K562 (cell line): ENCODE measurements around the gene EPHB6. TPM values are rescaled to one million over a fixed set of nuclear protein-coding genes. Genes with fewer than 3 reads are reported as not detected.

Source experiments
- ATAC-seq: fragments of 200-7000 bp; cut with Tn5 transposase; 3 replicates; pipeline ENCODE4 v1.9.1; 2020; ENCODE audit warnings: moderate library complexity
- BruUV-seq: library from RNA; stranded (reverse); fragments of 400-500 nt; replicated peaks from 2 replicates; lab custom pipeline; 2021; lab: Mats Ljungman, UMichigan
- CTCF ChIA-PET: fragments of 300-600 bp; formaldehyde crosslinking; extraction: SDS; loops from one replicate; lab custom pipeline; 2021; ENCODE audit warnings: low intra/inter-chr PET ratio; lab: Yijun Ruan, JAX
- POLR2A ChIA-PET: fragments of 300-600, 350-650 bp; sonication (Branson Sonifier 250); formaldehyde crosslinking; extraction: SDS; loops from one replicate; lab custom pipeline; 2021; ENCODE audit warnings: antibody characterized with exemption, inconsistent platforms; lab: Yijun Ruan, JAX
- DNase-seq, 4 experiments: peaks; one replicate each; pipeline versions ENCODE4 v3.0.0 to v3.0.0-alpha.2; 2011 to 2018; ENCODE audit warnings: low spot score in 3 of 4, mixed read lengths in 3 of 4; ENCODE audit errors: extremely low read depth in 1 of 4
- FAIRE-seq: peaks from 2 replicates; lab custom pipeline; 2011; peaks lifted over from hg19 to GRCh38; lab: Jason Lieb, UNC
- H2AFZ ChIP-seq: 2 replicates; pipeline ENCODE4 v1.6.0; 2011; ENCODE audit warnings: low read depth, low read length, control low read depth, inconsistent platforms
- H3K27ac ChIP-seq: fragments of 200-600 bp; 3 replicates; pipeline ENCODE4 v1.8.0; 2011; ENCODE audit warnings: low read depth, mild to moderate bottlenecking, control low read depth, inconsistent platforms, low read length, moderate library complexity, mixed read lengths; ENCODE audit errors: extremely low read depth
- H3K27me3 ChIP-seq, 2 experiments: fragments of 300-600 bp in 1 of 2; 2 replicates in 1 of 2; 3 replicates in 1 of 2; pipeline versions ENCODE4 v1.6.0 to v1.8.0; 2011; ENCODE audit warnings: inconsistent platforms in 2 of 2, low read length in 2 of 2, mild to moderate bottlenecking in 1 of 2, mixed read lengths in 1 of 2, moderate library complexity in 1 of 2; ENCODE audit not compliant: control insufficient read depth in 2 of 2, insufficient read depth in 2 of 2
- H3K36me3 ChIP-seq: fragments of 300-600 bp; 3 replicates; pipeline ENCODE4 v1.8.0; 2011; ENCODE audit warnings: mild to moderate bottlenecking, low read length, inconsistent platforms; ENCODE audit not compliant: control insufficient read depth, insufficient read depth
- H3K4me1 ChIP-seq, 2 experiments: fragments of 200-600 bp in 1 of 2; replicated peaks in 1 of 2; 2 replicates in 1 of 2; 3 replicates in 1 of 2; pipeline versions ENCODE4 v1.5.1 to v1.8.0; 2011; ENCODE audit warnings: inconsistent platforms in 2 of 2, low read length in 2 of 2, mild to moderate bottlenecking in 1 of 2, mixed read lengths in 1 of 2, moderate library complexity in 1 of 2; ENCODE audit not compliant: control insufficient read depth in 2 of 2, insufficient read depth in 2 of 2
- H3K4me2 ChIP-seq: 2 replicates; pipeline ENCODE4 v1.6.1; 2011; ENCODE audit warnings: low read length, control low read depth, inconsistent platforms, mixed read lengths; ENCODE audit not compliant: insufficient read depth
- H3K4me3 ChIP-seq: fragments of 200-600 bp; sonication (generic), shearing (Covaris generic); 2 replicates; pipeline ENCODE4 v1.5.1; 2016; ENCODE audit warnings: control low read depth, inconsistent platforms
- H3K79me2 ChIP-seq: fragments of 200-600 bp; 3 replicates; pipeline ENCODE4 v1.8.0; 2011; ENCODE audit warnings: low read length, inconsistent platforms; ENCODE audit not compliant: control insufficient read depth, insufficient read depth
- H3K9ac ChIP-seq, 2 experiments: 2 replicates each; pipeline versions ENCODE4 v1.6.0 to v1.6.1; 2011; ENCODE audit warnings: low read depth in 2 of 2, low read length in 2 of 2, control low read depth in 1 of 2, inconsistent platforms in 1 of 2, mild to moderate bottlenecking in 1 of 2, mixed read lengths in 1 of 2; ENCODE audit not compliant: insufficient read depth in 1 of 2
- H3K9me1 ChIP-seq: one replicate; pipeline ENCODE4 v1.6.0; 2011; ENCODE audit warnings: inconsistent platforms, mild to moderate bottlenecking, low read length, moderate library complexity; ENCODE audit not compliant: control insufficient read depth, insufficient read depth
- H3K9me3 ChIP-seq: replicated peaks from 2 replicates; pipeline ENCODE4 v1.5.1; 2011; ENCODE audit warnings: low read depth, low read length, inconsistent platforms; ENCODE audit not compliant: control insufficient read depth, insufficient read depth
- H4K20me1 ChIP-seq: replicated peaks from 2 replicates; pipeline ENCODE4 v1.6.1; 2011; ENCODE audit warnings: low read length, inconsistent platforms, mixed read lengths; ENCODE audit not compliant: control insufficient read depth, insufficient read depth
- BDP1 ChIP-seq: IDR thresholded peaks from 3 replicates; pipeline ENCODE4 v1.6.1; 2011; ENCODE audit not compliant: insufficient read length, insufficient read depth
- CREB1 ChIP-seq, 2 experiments: sonication (generic) in 1 of 2; formaldehyde crosslinking in 1 of 2; IDR thresholded peaks; 2 replicates each; pipeline versions ENCODE4 v1.6.1 to v1.8.0; 2012 to 2022; ENCODE audit warnings: inconsistent platforms in 1 of 2, mild to moderate bottlenecking in 1 of 2, missing genetic modification reagents in 1 of 2, moderate library complexity in 1 of 2
- MYC ChIP-seq, 2 experiments: fragments of 250-450 bp in 1 of 2; sonication (Bioruptor Pico) in 1 of 2; IDR thresholded peaks; 2 replicates each; pipeline versions ENCODE4 v1.5.1 to v1.6.1; 2012 to 2021; ENCODE audit warnings: low read depth in 2 of 2, borderline replicate concordance in 1 of 2, improper control_type of control experiment in 1 of 2, low read length in 1 of 2, mild to moderate bottlenecking in 1 of 2, moderate library complexity in 1 of 2
- RBM39 ChIP-seq: fragments of 200-400 bp; formaldehyde crosslinking; optimal IDR thresholded peaks from 2 replicates; pipeline ENCODE3; 2018; ENCODE audit warnings: low read depth, low read length
- RUNX1 ChIP-seq: sonication (generic); IDR thresholded peaks from 2 replicates; pipeline ENCODE4 v1.6.1; 2016; ENCODE audit warnings: antibody characterized with exemption, low read depth
- SAFB2 ChIP-seq: fragments of 200-400 bp; formaldehyde crosslinking; IDR thresholded peaks from 2 replicates; pipeline ENCODE4 v1.6.1; 2018; ENCODE audit warnings: borderline replicate concordance, low read length, low read depth, moderate library complexity; ENCODE audit not compliant: severe bottlenecking
- THAP7 ChIP-seq: fragments of 250-450 bp; sonication (Bioruptor Pico); IDR thresholded peaks from 2 replicates; pipeline ENCODE4 v1.5.0; 2021
- ZKSCAN3 ChIP-seq: fragments of 250-450 bp; sonication (Bioruptor Pico); IDR thresholded peaks from 2 replicates; pipeline ENCODE4 v1.4.0; 2020
- ZNF551 ChIP-seq: fragments of 250-450 bp; sonication (Bioruptor Pico); IDR thresholded peaks from 2 replicates; pipeline ENCODE4 v1.5.0; 2021; ENCODE audit warnings: mild to moderate bottlenecking, moderate library complexity
- WGBS: fragments of 100-300 bp; shearing (Covaris generic); methylation state at CpG from one replicate; pipeline ENCODE4 v1.1.6; 2016; ENCODE audit warnings: low coverage, mixed read lengths; ENCODE audit not compliant: insufficient coverage; ENCODE audit errors: missing lambda C conversion rate; 5-methylcytosine and 5-hydroxymethylcytosine counted together
- in situ Hi-C: fragments of 300-500 bp; cut with MboI; formaldehyde crosslinking; loops from 4 replicates; pipeline ENCODE4 v1.15.0; 2018; ENCODE audit warnings: inconsistent platforms, mixed read lengths
- intact Hi-C: fragments of 100-400 bp; cut with micrococcal nuclease; formaldehyde crosslinking; loops from 2 replicates; pipeline ENCODE4 v1.14.2; 2022
- polyA plus RNA-seq, 8 experiments: library from polyadenylated mRNA; depleted of rRNA in 4 of 8; stranded (reverse) in 5 of 8; unstranded in 3 of 8; fragments of >200 nt; fragmentation: Nextera tagmentation in 2 of 8; fragmentation: Illumina TruSeq in 1 of 8; extraction: Ambion mirVana in 2 of 8; extraction: Trizol in 1 of 8; gene quantifications; 2 replicates each; pipeline versions ENCODE4 v1.2.1 to v1.2.3, GENCODE V29; 2011 to 2014; ENCODE audit warnings: inconsistent platforms in 1 of 8, missing spikeins in 1 of 8
- total RNA-seq, 7 experiments: library from RNA; depleted of rRNA in 6 of 7; stranded (reverse); fragments of >200 nt in 6 of 7; fragmentation: Illumina TruSeq in 2 of 7; extraction: Trizol in 2 of 7; gene quantifications; 2 replicates each; pipeline versions ENCODE4 v1.2.1 to v1.2.3, GENCODE V29; 2011 to 2021; ENCODE audit warnings: low replicate concordance in 1 of 7
- TF ChIP-seq, protein P1 (sequence below): sonication (generic); formaldehyde crosslinking; IDR thresholded peaks from 2 replicates; pipeline ENCODE4 v1.8.1; 2023; ENCODE audit warnings: mild to moderate bottlenecking, missing genetic modification reagents, moderate library complexity

Gene EPHB6
- total and polyA plus RNA-seq, 9 of the 15 experiments (the other 6 are each of a cell fraction or from before 2014, with no cell fraction given) = 1.4 to 123 (median 7.6) TPM

DNA sequence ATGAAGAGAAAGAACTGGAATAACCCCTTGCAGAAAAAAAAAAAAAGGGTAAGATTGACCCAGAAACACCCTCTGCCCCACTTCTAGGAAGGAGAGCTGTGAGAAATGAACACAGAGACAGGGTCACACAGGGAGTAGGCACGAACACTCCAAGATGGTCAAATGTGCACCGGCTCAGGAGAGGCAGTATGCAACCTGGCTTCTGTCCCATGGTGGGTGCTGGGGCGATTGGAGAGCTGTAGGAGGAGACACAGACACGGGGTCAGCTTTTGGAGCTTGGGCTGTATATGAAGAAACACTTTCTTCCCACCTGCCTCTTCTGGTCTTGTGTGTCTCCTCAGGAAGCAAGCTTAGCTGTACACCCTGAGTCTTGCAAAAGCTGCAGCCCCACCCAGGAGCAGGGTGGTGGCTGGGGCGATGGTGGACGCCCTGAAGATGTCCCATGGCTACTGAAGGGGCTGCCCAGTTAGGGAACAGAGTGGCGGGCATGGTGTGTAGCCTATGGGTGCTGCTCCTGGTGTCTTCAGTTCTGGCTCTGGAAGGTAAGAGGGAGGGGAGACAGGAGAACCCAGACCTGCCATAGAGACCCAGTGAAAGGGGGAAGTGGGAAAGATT, 8.0 kb downstream of the EPHB6 start:
- no peak overlapping the region for H3K27ac ChIP-seq
- no TSS peak for BruUV-seq
- FAIRE-seq (no peak), DNase-seq (no peak), ATAC-seq (no peak)
- intact Hi-C loops = no loop called here
- no peak overlapping the region for H3K4me2 ChIP-seq
- no peaks in the 10 kb centered on the region for H3K9me1 ChIP-seq
- H3K9ac ChIP-seq = no peak overlapping the region
- H3K79me2 ChIP-seq = no peaks in the 10 kb centered on the region
- peaks cover 11 to 51% of the 10 kb centered on the region in 2 experiments; a peak in 4 of 5 replicates for H3K27me3 ChIP-seq
- TF ChIP-seq ZKSCAN3 (CRISPR knock-in tag) (no peak), RBM39 (no peak), THAP7 (CRISPR knock-in tag) (no peak), RUNX1 (no peak), CREB1 (IDR thresholded peaks at IDR 0.05) (no peak), CREB1 (CRISPR knock-in tag; IDR thresholded peaks at IDR 0.05) (no peak), ZNF551 (CRISPR knock-in tag) (no peak), MYC (IDR thresholded peaks at IDR 0.05; ENCODE audit: low read depth, low read length) (no peak), MYC (CRISPR knock-in tag; IDR thresholded peaks at IDR 0.05; ENCODE audit: borderline replicate concordance, low read depth) (no peak), BDP1 (no peak), SAFB2 (no peak)
- TF ChIP-seq, protein P1, sequence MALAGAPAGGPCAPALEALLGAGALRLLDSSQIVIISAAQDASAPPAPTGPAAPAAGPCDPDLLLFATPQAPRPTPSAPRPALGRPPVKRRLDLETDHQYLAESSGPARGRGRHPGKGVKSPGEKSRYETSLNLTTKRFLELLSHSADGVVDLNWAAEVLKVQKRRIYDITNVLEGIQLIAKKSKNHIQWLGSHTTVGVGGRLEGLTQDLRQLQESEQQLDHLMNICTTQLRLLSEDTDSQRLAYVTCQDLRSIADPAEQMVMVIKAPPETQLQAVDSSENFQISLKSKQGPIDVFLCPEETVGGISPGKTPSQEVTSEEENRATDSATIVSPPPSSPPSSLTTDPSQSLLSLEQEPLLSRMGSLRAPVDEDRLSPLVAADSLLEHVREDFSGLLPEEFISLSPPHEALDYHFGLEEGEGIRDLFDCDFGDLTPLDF (CRISPR knock-in tag) = no peak
- POLR2A ChIA-PET = interaction anchor here (0.6 kb wide), 2 partner anchors 34 to 227 kb away, joined by 3 read pairs; no protein-coding TSS in a partner anchor
- H3K4me3 ChIP-seq = no peak overlapping the region
- H4K20me1 ChIP-seq = no peaks in the 10 kb centered on the region; the same call in 1 of the 2 replicates
- peaks cover 4 to 22% of the 10 kb centered on the region in 2 experiments; a peak in 2 of 5 replicates for H3K4me1 ChIP-seq
- no peaks in the 10 kb centered on the region for H3K9me3 ChIP-seq
- H2AFZ ChIP-seq = no peak overlapping the region
- no peaks in the 10 kb centered on the region for H3K36me3 ChIP-seq
- WGBS = 9% methylated on average over 7 of the region's 7 CpGs
- CTCF ChIA-PET = no interaction called here
- in situ Hi-C loops = no loop called here
